HepG2 (cell line): ENCODE measurements around the gene ARHGEF7. TPM values are rescaled to one million over a fixed set of nuclear protein-coding genes. Genes with fewer than 3 reads are reported as not detected.

Source experiments
- ATAC-seq: fragments of 200-7000 bp; cut with Tn5 transposase; 3 replicates; pipeline ENCODE4 v1.9.1; 2020; ENCODE audit warnings: mild to moderate bottlenecking, moderate library complexity
- BruUV-seq: library from RNA; stranded (reverse); fragments of 400-500 nt; replicated peaks from 2 replicates; lab custom pipeline; 2021; lab: Mats Ljungman, UMichigan
- CTCF ChIA-PET: fragments of 300-600 bp; formaldehyde crosslinking; extraction: SDS; loops from one replicate; lab custom pipeline; 2021; ENCODE audit warnings: low total read pairs, inconsistent platforms, low intra/inter-chr PET ratio; lab: Yijun Ruan, JAX
- POLR2A ChIA-PET: fragments of 350-600 bp; sonication (Branson Sonifier 250); formaldehyde crosslinking; loops from one replicate; lab custom pipeline; 2020; ENCODE audit warnings: antibody characterized with exemption, inconsistent platforms; lab: Yijun Ruan, JAX
- DNase-seq: peaks from one replicate; pipeline ENCODE4 v3.0.0-alpha.2; 2015; ENCODE audit warnings: low spot score
- FAIRE-seq: peaks from 3 replicates; lab custom pipeline; 2011; peaks lifted over from hg19 to GRCh38; lab: Jason Lieb, UNC
- H2AFZ ChIP-seq: one replicate; pipeline ENCODE4 v1.6.1; 2011; ENCODE audit warnings: low read length, inconsistent platforms
- H3K27ac ChIP-seq: fragments of 300-600 bp; 3 replicates; pipeline ENCODE4 v1.8.0; 2011; ENCODE audit warnings: mixed run types, mild to moderate bottlenecking, mixed read lengths, low read length, inconsistent platforms; ENCODE audit not compliant: insufficient read depth; ENCODE audit errors: extremely low read length
- H3K27me3 ChIP-seq, 2 experiments: fragments of 200-600 bp in 1 of 2; 2 replicates in 1 of 2; 3 replicates in 1 of 2; pipeline versions ENCODE4 v1.6.0 to v1.8.0; 2011; ENCODE audit warnings: low read length in 2 of 2, mild to moderate bottlenecking in 2 of 2, moderate library complexity in 2 of 2, inconsistent platforms in 1 of 2; ENCODE audit not compliant: insufficient read depth in 2 of 2, control insufficient read depth in 1 of 2
- H3K36me3 ChIP-seq, 2 experiments: fragments of 200-600 bp in 1 of 2; replicated peaks in 1 of 2; 2 replicates in 1 of 2; 3 replicates in 1 of 2; pipeline versions ENCODE4 v1.5.1 to v1.8.0; 2011; ENCODE audit warnings: low read length in 2 of 2, inconsistent platforms in 1 of 2; ENCODE audit not compliant: insufficient read depth in 2 of 2, control insufficient read depth in 1 of 2
- H3K4me1 ChIP-seq: 2 replicates; pipeline ENCODE4 v1.5.1; 2012; ENCODE audit warnings: low read length, inconsistent platforms; ENCODE audit not compliant: insufficient read depth
- H3K4me2 ChIP-seq: 2 replicates; pipeline ENCODE4 v1.6.0; 2011; ENCODE audit warnings: low read depth, low read length, inconsistent platforms
- H3K4me3 ChIP-seq, 3 experiments: fragments of 200-600 bp in 1 of 3; sonication (generic), shearing (Covaris generic) in 1 of 3; replicated peaks in 1 of 3; 2 replicates each; pipeline ENCODE4 v1.5.1; 2011 to 2016; ENCODE audit warnings: low read length in 3 of 3, inconsistent platforms in 2 of 3, low read depth in 2 of 3, mild to moderate bottlenecking in 2 of 3, control low read depth in 1 of 3, mixed read lengths in 1 of 3; ENCODE audit not compliant: insufficient read depth in 1 of 3
- H3K79me2 ChIP-seq: one replicate; pipeline ENCODE4 v1.6.1; 2011; ENCODE audit warnings: low read length, inconsistent platforms; ENCODE audit not compliant: insufficient read depth
- H3K9ac ChIP-seq: 2 replicates; pipeline ENCODE4 v1.6.0; 2011; ENCODE audit warnings: mild to moderate bottlenecking, low read depth, low read length, inconsistent platforms; ENCODE audit not compliant: insufficient read depth
- H3K9me3 ChIP-seq: 2 replicates; pipeline ENCODE4 v1.5.1; 2012; ENCODE audit warnings: mild to moderate bottlenecking, low read length
- H4K20me1 ChIP-seq: 2 replicates; pipeline ENCODE4 v1.6.0; 2011; ENCODE audit warnings: inconsistent platforms, mild to moderate bottlenecking, low read length, moderate library complexity; ENCODE audit not compliant: insufficient read depth
- ATF1 ChIP-seq: IDR thresholded peaks from 2 replicates; pipeline ENCODE4 v1.6.1; 2016; ENCODE audit warnings: mild to moderate bottlenecking, control low read depth
- CBX1 ChIP-seq: IDR thresholded peaks from one replicate; pipeline ENCODE4 v1.6.1; 2016; ENCODE audit warnings: antibody characterized with exemption, low read depth
- CENPX ChIP-seq: sonication (generic); formaldehyde crosslinking; IDR thresholded peaks from 2 replicates; pipeline ENCODE4 v1.9.0; 2021; ENCODE audit warnings: mild to moderate bottlenecking, missing genetic modification reagents, moderate library complexity
- GABPA ChIP-seq, 2 experiments: IDR thresholded peaks; 2 replicates each; pipeline ENCODE4 v1.6.1; 2011 to 2016; ENCODE audit warnings: low read depth in 2 of 2, low read length in 1 of 2, missing biosample characterization in 1 of 2, missing genetic modification characterization in 1 of 2
- MAF1 ChIP-seq: sonication (generic); formaldehyde crosslinking; IDR thresholded peaks from 2 replicates; pipeline ENCODE4 v1.5.0; 2020; ENCODE audit warnings: missing genetic modification reagents, borderline replicate concordance
- NFRKB ChIP-seq: fragments of 450-650 bp; IDR thresholded peaks from 2 replicates; pipeline ENCODE4 v1.6.1; 2017
- PPARG ChIP-seq: conservative IDR thresholded peaks from 2 replicates; pipeline ENCODE4 v1.6.1; 2016; ENCODE audit warnings: missing biosample characterization, missing genetic modification reagents
- SALL1 ChIP-seq: sonication (generic); formaldehyde crosslinking; IDR thresholded peaks from 2 replicates; pipeline ENCODE4 v1.8.0; 2022; ENCODE audit warnings: mild to moderate bottlenecking, missing genetic modification reagents
- SCMH1 ChIP-seq: sonication (generic); formaldehyde crosslinking; IDR thresholded peaks from 2 replicates; pipeline ENCODE4 v1.9.0; 2021; ENCODE audit warnings: missing genetic modification reagents, mild to moderate bottlenecking, borderline replicate concordance
- SP1 ChIP-seq, 2 experiments: fragments of 450-650 bp in 1 of 2; sonication (generic) in 1 of 2; formaldehyde crosslinking in 1 of 2; IDR thresholded peaks; 2 replicates each; pipeline versions ENCODE4 v1.4.0 to v1.6.1; 2016 to 2020; ENCODE audit warnings: missing genetic modification reagents in 1 of 2
- SP2 ChIP-seq: sonication (generic); formaldehyde crosslinking; IDR thresholded peaks from 2 replicates; pipeline ENCODE4 v1.5.1; 2020; ENCODE audit warnings: mild to moderate bottlenecking, missing genetic modification reagents
- THYN1 ChIP-seq: sonication (generic); formaldehyde crosslinking; IDR thresholded peaks from 2 replicates; pipeline ENCODE4 v1.8.1; 2023; ENCODE audit warnings: low read depth, mild to moderate bottlenecking, moderate library complexity, missing genetic modification reagents, borderline replicate concordance
- U2AF1 ChIP-seq: fragments of 200-400 bp; formaldehyde crosslinking; optimal IDR thresholded peaks from 2 replicates; pipeline ENCODE3; 2017; ENCODE audit warnings: mild to moderate bottlenecking, low read depth, low read length
- ZNF224 ChIP-seq: sonication (generic); formaldehyde crosslinking; IDR thresholded peaks from 2 replicates; pipeline ENCODE4 v1.5.0; 2020; ENCODE audit warnings: mild to moderate bottlenecking, missing genetic modification reagents
- ZNF570 ChIP-seq: sonication (generic); formaldehyde crosslinking; IDR thresholded peaks from 2 replicates; pipeline ENCODE4 v1.4.0; 2020; ENCODE audit warnings: mild to moderate bottlenecking, missing genetic modification reagents, borderline replicate concordance
- ZNF749 ChIP-seq: sonication (generic); formaldehyde crosslinking; IDR thresholded peaks from 2 replicates; pipeline ENCODE4 v1.8.0; 2022; ENCODE audit warnings: mild to moderate bottlenecking, missing genetic modification reagents, moderate library complexity, borderline replicate concordance
- ZNF879 ChIP-seq: sonication (generic); formaldehyde crosslinking; IDR thresholded peaks from 2 replicates; pipeline ENCODE4 v1.8.1; 2023; ENCODE audit warnings: missing genetic modification reagents
- WGBS: methylation state at CpG from one replicate; pipeline ENCODE4 v1.1.6; 2017; ENCODE audit warnings: low lambda C conversion rate; 5-methylcytosine and 5-hydroxymethylcytosine counted together
- in situ Hi-C: cut with HindIII; loops from 2 replicates; pipeline ENCODE4 v1.10.0; 2017; ENCODE audit warnings: low pct_unique_long_range_greater_than_20kb; ENCODE audit not compliant: extremely low pct_ligation_motif_present
- intact Hi-C: fragments of 100-400 bp; cut with micrococcal nuclease; formaldehyde crosslinking; loops from one replicate; pipeline ENCODE4 v1.10.0; 2022; ENCODE audit not compliant: unreplicated experiment
- polyA plus RNA-seq, 8 experiments: library from polyadenylated mRNA; depleted of rRNA in 3 of 8; stranded (reverse) in 7 of 8; unstranded in 1 of 8; fragments of >200 nt; fragmentation: Illumina TruSeq in 4 of 8; extraction: Trizol in 4 of 8; gene quantifications; 2 replicates each; pipeline versions ENCODE4 v1.2.1 to v1.2.3, GENCODE V29; 2011 to 2016; ENCODE audit warnings: low read depth in 4 of 8, missing spikeins in 1 of 8, mixed read lengths in 1 of 8; ENCODE audit not compliant: insufficient read depth in 1 of 8
- total RNA-seq, 5 experiments: library from RNA; depleted of rRNA; stranded (reverse); fragments of >200 nt; fragmentation: Illumina TruSeq; extraction: Trizol; gene quantifications; 2 replicates each; pipeline ENCODE4 v1.2.3, GENCODE V29; 2016; ENCODE audit warnings: low read depth in 1 of 5
- TF ChIP-seq, protein P1 (sequence below): sonication (generic); IDR thresholded peaks from 2 replicates; pipeline ENCODE4 v1.6.1; 2016; ENCODE audit warnings: low read depth, borderline replicate concordance

ARHGEF7 gene
- total and polyA plus RNA-seq, 2 of the 13 experiments (the other 11 are each of a cell fraction or from before 2014, with no cell fraction given): 15.7 to 22.3 TPM

DNA sequence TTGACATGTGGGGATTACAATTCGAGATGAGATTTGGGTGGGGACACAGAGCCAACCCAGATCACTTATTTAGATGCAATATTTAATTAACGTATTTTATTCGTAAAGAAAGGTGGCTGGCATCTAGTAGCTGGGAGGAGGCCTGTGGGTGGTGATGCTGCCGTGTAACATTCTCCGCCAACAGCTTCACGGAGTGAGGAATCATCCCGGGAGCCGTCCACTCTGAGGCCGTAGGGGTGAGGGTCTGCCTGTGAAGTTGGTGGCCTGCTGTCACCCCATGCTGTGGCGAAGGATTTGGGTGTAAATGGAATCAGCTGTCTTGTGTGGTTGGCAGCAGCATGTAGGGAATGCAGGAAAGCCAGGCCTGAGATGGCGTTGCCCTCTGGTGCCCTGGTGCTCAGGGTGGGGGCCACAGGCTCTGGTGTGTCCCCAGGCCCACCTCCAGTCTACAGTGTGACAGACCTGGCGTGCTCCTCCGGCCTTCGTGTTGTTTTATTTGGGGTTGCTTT, 202.0 kb downstream of the ARHGEF7 start:
- ChIA-PET POLR2A (no interaction called here), CTCF (no interaction called here)
- Histone ChIP-seq H3K27ac (no peak overlapping the region), H3K4me1 (no peaks in the 10 kb centered on the region), H4K20me1 (no peaks in the 10 kb centered on the region), H3K9ac (no peak overlapping the region), H3K36me3 (no peaks in the 10 kb centered on the region; a peak in 1 of 5 replicates), H3K4me2 (no peak overlapping the region), H3K9me3 (peaks cover 7% of the 10 kb centered on the region; the same call in 1 of the 2 replicates), H3K79me2 (no peaks in the 10 kb centered on the region), H3K27me3 (no peaks in the 10 kb centered on the region; a peak in 1 of 5 replicates), H3K4me3 (no peak overlapping the region), H2AFZ (no peak overlapping the region)
- FAIRE-seq (no peak), ATAC-seq (no peak), DNase-seq (no peak)
- BruUV-seq: no TSS peak
- in situ Hi-C loops: no loop called here
- WGBS: 96% methylated on average over 11 of the region's 14 CpGs
- no peak for TF ChIP-seq SALL1
- no peak for TF ChIP-seq THYN1 (CRISPR knock-in tag)
- TF ChIP-seq ZNF224 (CRISPR knock-in tag): no peak
- intact Hi-C loops: no loop called here

DNA sequence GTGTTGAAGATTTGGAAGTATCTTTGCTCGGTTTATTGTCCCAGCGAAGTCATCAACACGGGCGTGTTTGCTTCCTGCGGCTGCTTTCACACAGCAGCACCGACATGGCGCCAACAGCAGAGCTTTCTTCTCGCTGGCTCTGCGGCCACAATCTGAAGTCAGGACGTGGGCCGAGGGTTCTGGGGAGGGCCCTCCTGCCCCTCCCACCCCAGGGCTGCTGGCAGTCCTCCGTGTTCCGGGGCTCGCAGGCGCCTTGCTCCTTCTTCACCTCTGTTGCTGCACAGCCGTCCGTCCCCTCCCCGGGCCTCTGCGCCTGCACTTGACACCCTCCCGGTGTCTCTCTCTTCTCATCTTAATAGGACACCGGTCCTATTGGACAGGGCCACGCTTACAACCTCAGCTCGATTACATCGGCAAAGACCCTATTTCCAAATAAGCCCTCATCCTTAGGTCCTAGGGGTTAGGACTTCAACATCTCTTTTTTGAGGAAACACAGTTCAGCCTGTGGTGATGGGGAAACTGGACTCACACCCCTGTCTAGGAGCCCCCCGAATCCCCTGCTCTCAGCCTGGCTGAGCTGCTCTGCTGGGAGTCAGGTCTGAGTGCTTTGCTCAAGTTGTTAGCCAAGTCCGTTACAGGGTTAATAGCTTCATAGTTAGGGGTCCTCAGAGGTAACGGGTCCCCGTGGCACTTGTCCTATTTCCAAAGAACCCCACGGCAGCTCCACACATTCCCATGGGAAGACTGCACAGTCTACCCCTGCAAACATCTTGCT, 202.6 kb downstream of the ARHGEF7 start:
- Histone ChIP-seq H2AFZ (no peak overlapping the region), H3K9ac (no peak overlapping the region), H3K4me1 (no peaks in the 10 kb centered on the region), H3K36me3 (no peaks in the 10 kb centered on the region; a peak in 1 of 5 replicates), H3K27me3 (no peaks in the 10 kb centered on the region; a peak in 1 of 5 replicates), H3K27ac (no peak overlapping the region), H3K9me3 (peaks cover 2% of the 10 kb centered on the region; the same call in 1 of the 2 replicates), H3K79me2 (no peaks in the 10 kb centered on the region), H3K4me2 (no peak overlapping the region), H4K20me1 (no peaks in the 10 kb centered on the region), H3K4me3 (no peak overlapping the region)
- TF ChIP-seq U2AF1: no peak
- TF ChIP-seq SP1 (IDR thresholded peaks at IDR 0.05): no peak
- TF ChIP-seq SP1 (CRISPR knock-in tag; IDR thresholded peaks at IDR 0.05): no peak
- no peak for TF ChIP-seq SP2 (CRISPR knock-in tag)
- TF ChIP-seq ZNF749 (CRISPR knock-in tag): no peak
- no peak for TF ChIP-seq CENPX (CRISPR knock-in tag)
- no peak for TF ChIP-seq CBX1
- TF ChIP-seq, protein P1, sequence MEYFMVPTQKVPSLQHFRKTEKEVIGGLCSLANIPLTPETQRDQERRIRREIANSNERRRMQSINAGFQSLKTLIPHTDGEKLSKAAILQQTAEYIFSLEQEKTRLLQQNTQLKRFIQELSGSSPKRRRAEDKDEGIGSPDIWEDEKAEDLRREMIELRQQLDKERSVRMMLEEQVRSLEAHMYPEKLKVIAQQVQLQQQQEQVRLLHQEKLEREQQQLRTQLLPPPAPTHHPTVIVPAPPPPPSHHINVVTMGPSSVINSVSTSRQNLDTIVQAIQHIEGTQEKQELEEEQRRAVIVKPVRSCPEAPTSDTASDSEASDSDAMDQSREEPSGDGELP: no peak
- TF ChIP-seq SCMH1 (CRISPR knock-in tag): no peak
- TF ChIP-seq MAF1 (CRISPR knock-in tag): no peak
- no peak for TF ChIP-seq ZNF879
- TF ChIP-seq ATF1 (CRISPR knock-in tag): no peak
- TF ChIP-seq PPARG (CRISPR knock-in tag): no peak
- no peak for TF ChIP-seq NFRKB
- no peak for TF ChIP-seq ZNF570 (CRISPR knock-in tag)
- no peak for TF ChIP-seq GABPA (IDR thresholded peaks at IDR 0.05; ENCODE audit: low read depth, low read length)
- TF ChIP-seq GABPA (CRISPR knock-in tag; IDR thresholded peaks at IDR 0.05; ENCODE audit: low read depth): no peak
- DNase-seq (no peak), FAIRE-seq (no peak), ATAC-seq (no peak)
- POLR2A ChIA-PET: no interaction called here
- intact Hi-C loops: no loop called here
- CTCF ChIA-PET: no interaction called here
- 95% methylated on average over 26 of the region's 29 CpGs for WGBS
- BruUV-seq: no TSS peak
- in situ Hi-C loops: no loop called here
